ENCODE data around the gene C9orf153.

DNA sequence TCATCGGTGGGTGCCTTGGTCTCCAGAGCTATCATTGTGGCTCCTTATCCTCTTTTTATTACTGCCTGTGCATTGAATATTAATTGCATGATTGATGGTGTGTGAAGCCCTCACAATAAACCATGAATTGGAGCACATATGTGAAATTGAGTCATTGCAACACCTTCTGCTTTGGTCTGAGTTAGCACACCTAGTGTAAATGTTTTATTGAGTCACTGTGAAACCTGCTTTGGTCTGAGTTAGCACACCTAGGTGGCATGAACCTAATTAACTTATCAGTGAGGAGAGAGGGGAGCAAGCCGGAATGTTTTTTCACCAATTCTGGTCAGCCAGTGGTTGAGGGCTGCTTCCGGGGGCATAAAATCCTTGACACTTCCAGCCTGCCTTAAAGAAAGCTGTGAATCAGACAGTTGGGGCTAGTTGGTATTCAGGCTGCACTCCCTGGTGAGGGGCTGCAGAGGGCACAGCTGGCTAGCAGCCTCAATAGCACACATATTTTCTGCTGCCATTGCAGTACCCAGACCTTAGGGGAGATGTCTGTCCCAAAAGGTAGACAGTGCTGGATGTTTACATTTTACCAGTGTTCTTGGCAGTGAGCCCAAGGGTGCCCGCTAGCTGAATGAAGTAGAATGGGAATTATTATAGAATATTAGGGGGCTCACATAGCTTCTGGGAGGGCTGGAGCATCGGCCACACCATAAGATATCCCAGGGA, 83.6 kb downstream of the C9orf153 start:
- TF ChIP-seq, protein P1, sequence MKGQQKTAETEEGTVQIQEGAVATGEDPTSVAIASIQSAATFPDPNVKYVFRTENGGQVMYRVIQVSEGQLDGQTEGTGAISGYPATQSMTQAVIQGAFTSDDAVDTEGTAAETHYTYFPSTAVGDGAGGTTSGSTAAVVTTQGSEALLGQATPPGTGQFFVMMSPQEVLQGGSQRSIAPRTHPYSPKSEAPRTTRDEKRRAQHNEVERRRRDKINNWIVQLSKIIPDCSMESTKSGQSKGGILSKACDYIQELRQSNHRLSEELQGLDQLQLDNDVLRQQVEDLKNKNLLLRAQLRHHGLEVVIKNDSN (IDR thresholded peaks at IDR 0.05) = no peak
- TF ChIP-seq YY1 (IDR thresholded peaks at IDR 0.05; ENCODE audit: low read depth) = no peak
- TF ChIP-seq, protein P2, sequence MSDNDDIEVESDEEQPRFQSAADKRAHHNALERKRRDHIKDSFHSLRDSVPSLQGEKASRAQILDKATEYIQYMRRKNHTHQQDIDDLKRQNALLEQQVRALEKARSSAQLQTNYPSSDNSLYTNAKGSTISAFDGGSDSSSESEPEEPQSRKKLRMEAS (IDR thresholded peaks at IDR 0.05) = no peak
- no peak for TF ChIP-seq TCF12 (IDR thresholded peaks at IDR 0.05; ENCODE audit: low read depth)
- TF ChIP-seq RAD21 (IDR thresholded peaks at IDR 0.05; ENCODE audit: low read depth) = no peak
